ENCODE results near the gene CNOT9.

CNOT9 gene

GRCh38 chr2:218582076-218582475 is 13.4 kb downstream of the CNOT9 start:
- H3K4me2 ChIP-seq (ENCODE audit: low read length), result no peak overlapping the region
- H3K9me3 ChIP-seq (ENCODE audit: control insufficient read depth, insufficient read depth, low read length), result no peaks in the 10 kb centered on the region
- H3K27ac ChIP-seq (ENCODE audit: low read depth, low read length), result no peak overlapping the region
- H4K20me1 ChIP-seq (ENCODE audit: control insufficient read depth, insufficient read depth, low read depth, low read length), result no peaks in the 10 kb centered on the region; the same call in 1 of the 2 replicates
- peaks cover 89% of the 10 kb centered on the region for H3K36me3 ChIP-seq (ENCODE audit: control insufficient read depth, low read length)
- no peak for TF ChIP-seq EZH2phosphoT487 (IDR thresholded peaks at IDR 0.05; ENCODE audit: borderline replicate concordance, low read length)
- no peak for TF ChIP-seq CTCF (IDR thresholded peaks at IDR 0.05; ENCODE audit: low read depth, low read length, poor library complexity, severe bottlenecking)
- peaks cover 28% of the 10 kb centered on the region for H3K4me1 ChIP-seq (ENCODE audit: control insufficient read depth, low read length)
- peaks cover 6% of the 10 kb centered on the region; the same call in 1 of the 2 replicates for H3F3A ChIP-seq (ENCODE audit: control insufficient read depth, insufficient read depth)
- peaks cover 68% of the 10 kb centered on the region for H3K79me2 ChIP-seq (ENCODE audit: control insufficient read depth, low read length)
- H3K27me3 ChIP-seq (ENCODE audit: control insufficient read depth, low read length), result no peaks in the 10 kb centered on the region
- H3K4me3 ChIP-seq (ENCODE audit: low read length), result no peak overlapping the region
- H3K9me2 ChIP-seq (replicated peaks; ENCODE audit: control insufficient read depth, low read length), result no peaks in the 10 kb centered on the region

GRCh38 chr2:218583983-218584850 is 15.6 kb downstream of the CNOT9 start:
- Histone ChIP-seq H4K20me1 (ENCODE audit: control insufficient read depth, insufficient read depth, low read depth, low read length) (no peaks in the 10 kb centered on the region; the same call in 1 of the 2 replicates), H3K4me3 (ENCODE audit: low read length) (no peak overlapping the region), H3K36me3 (ENCODE audit: control insufficient read depth, low read length) (peaks cover 85% of the 10 kb centered on the region), H3K79me2 (ENCODE audit: control insufficient read depth, low read length) (peaks cover 46% of the 10 kb centered on the region), H3K4me1 (ENCODE audit: control insufficient read depth, low read length) (peaks cover 29% of the 10 kb centered on the region), H3F3A (ENCODE audit: control insufficient read depth, insufficient read depth) (peaks cover 6% of the 10 kb centered on the region; the same call in 1 of the 2 replicates), H3K27me3 (ENCODE audit: control insufficient read depth, low read length) (no peaks in the 10 kb centered on the region), H3K27ac (ENCODE audit: low read depth, low read length) (no peak overlapping the region), H3K9me3 (ENCODE audit: control insufficient read depth, insufficient read depth, low read length) (no peaks in the 10 kb centered on the region), H3K9me2 (replicated peaks; ENCODE audit: control insufficient read depth, low read length) (no peaks in the 10 kb centered on the region), H3K4me2 (ENCODE audit: low read length) (no peak overlapping the region)
- TF ChIP-seq CTCF (IDR thresholded peaks at IDR 0.05; ENCODE audit: low read depth, low read length, poor library complexity, severe bottlenecking) (peak; percentile 25), EZH2phosphoT487 (IDR thresholded peaks at IDR 0.05; ENCODE audit: borderline replicate concordance, low read length) (no peak)

- no peaks in the 10 kb centered on the region; the same call in 1 of the 2 replicates for H4K20me1 ChIP-seq (ENCODE audit: control insufficient read depth, insufficient read depth, low read depth, low read length)
- no peaks in the 10 kb centered on the region for H3K27me3 ChIP-seq (ENCODE audit: control insufficient read depth, low read length)
- peaks cover 29% of the 10 kb centered on the region for H3K4me1 ChIP-seq (ENCODE audit: control insufficient read depth, low read length)
- no peak overlapping the region for H3K4me2 ChIP-seq (ENCODE audit: low read length)
- peaks cover 91% of the 10 kb centered on the region for H3K36me3 ChIP-seq (ENCODE audit: control insufficient read depth, low read length)
- H3K4me3 ChIP-seq (ENCODE audit: low read length), result no peak overlapping the region
- no peaks in the 10 kb centered on the region for H3K9me2 ChIP-seq (replicated peaks; ENCODE audit: control insufficient read depth, low read length)
- H3K27ac ChIP-seq (ENCODE audit: low read depth, low read length), result no peak overlapping the region
- peaks cover 35% of the 10 kb centered on the region for H3K79me2 ChIP-seq (ENCODE audit: control insufficient read depth, low read length)
- H3F3A ChIP-seq (ENCODE audit: control insufficient read depth, insufficient read depth), result peaks cover 6% of the 10 kb centered on the region; the same call in 1 of the 2 replicates
- TF ChIP-seq CTCF (IDR thresholded peaks at IDR 0.05; ENCODE audit: low read depth, low read length, poor library complexity, severe bottlenecking) (no peak), EZH2phosphoT487 (IDR thresholded peaks at IDR 0.05; ENCODE audit: borderline replicate concordance, low read length) (no peak)
- H3K9me3 ChIP-seq (ENCODE audit: control insufficient read depth, insufficient read depth, low read length), result no peaks in the 10 kb centered on the region
These were observed 16.9 kb downstream of the CNOT9 start for GRCh38 chr2:218585541-218585940.

Measured in DOHH2 (cell line).